Left lobe of liver (tissue), 2 donors: ENCODE results near the gene VNN1. TPM values are rescaled to one million over a fixed set of nuclear protein-coding genes. Genes with fewer than 3 reads are reported as not detected.
A peak's percentile ranks its signal among the peaks of the same experiment; 100 is the strongest.
"Not testable (repeated sequence)": the region's sequence is repeated elsewhere in the genome, so short reads cannot be mapped to it uniquely, and the experiment has no call there.

Source experiments
- ATAC-seq: fragments of 200-7000 bp; cut with Tn5 transposase; one replicate; pipeline ENCODE4 v1.9.1; 2020; ENCODE audit warnings: mild to moderate bottlenecking, moderate library complexity
- DNase-seq: peaks from one replicate; pipeline ENCODE4 v3.0.0-alpha.2; 2020; ENCODE audit warnings: low spot score
- total RNA-seq: library from RNA; stranded (reverse); gene quantifications from one replicate; pipeline ENCODE4 v1.2.1, GENCODE V29; 2021
- donor health status: DM: no; HTN: no; CAD: no; lungs with moderate emphysema.
- donor health status: DM: no; HTN: yes; CAD: no.

Gene VNN1
- total RNA-seq, 1 donor from 2014 or later: 74.8 TPM

GRCh38 chr6:132675002-132675401 lies 38.9 kb downstream of the VNN1 start:
- DNase-seq (no peak), ATAC-seq (peak; percentile 80)

GRCh38 chr6:132673376-132674094 lies 40.3 kb downstream of the VNN1 start:
- ATAC-seq: no peak
- no peak for DNase-seq

- ATAC-seq (peak; percentile 61), DNase-seq (no peak)
These were observed 42.6 kb downstream of the VNN1 start for GRCh38 chr6:132671295-132671694.

- ATAC-seq (peak; percentile 92), DNase-seq (no peak)
These were observed 44.1 kb downstream of the VNN1 start for GRCh38 chr6:132669690-132670291.

- DNase-seq (no peak), ATAC-seq (no peak)
These were observed 47.7 kb downstream of the VNN1 start for GRCh38 chr6:132666118-132666517.

- DNase-seq (no peak), ATAC-seq (no peak)
These were observed 49.4 kb downstream of the VNN1 start for GRCh38 chr6:132664309-132665034.

GRCh38 chr6:132663661-132664060 lies 50.2 kb downstream of the VNN1 start:
- DNase-seq (no peak), ATAC-seq (no peak)

GRCh38 chr6:132661906-132662305 lies 51.9 kb downstream of the VNN1 start:
- no peak for DNase-seq
- ATAC-seq: no peak

- no peak for DNase-seq
- no peak for ATAC-seq
These were observed 54.8 kb downstream of the VNN1 start, which contains the start of gene TAAR1 for GRCh38 chr6:132659082-132659481. TAAR1 (minus strand) TSS chr6:132659182; CDS start chr6:132646003, 13,179 bp downstream.

- ATAC-seq (peak; percentile 41), DNase-seq (no peak)
These were observed 62.8 kb downstream of the VNN1 start for GRCh38 chr6:132651062-132651461.

- ATAC-seq (no peak), DNase-seq (no peak)
These were observed 63.4 kb downstream of the VNN1 start for GRCh38 chr6:132650429-132650828.

- ATAC-seq: no peak
- DNase-seq: no peak
These were observed 65.0 kb downstream of the VNN1 start for GRCh38 chr6:132648828-132649227.

GRCh38 chr6:132648356-132648755 lies 65.5 kb downstream of the VNN1 start:
- no peak for DNase-seq
- ATAC-seq: no peak

GRCh38 chr6:132643547-132643946 lies 70.3 kb downstream of the VNN1 start:
- no peak for DNase-seq
- ATAC-seq: no peak

GRCh38 chr6:132637135-132637534 lies 76.7 kb downstream of the VNN1 start:
- ATAC-seq, DNase-seq: not testable (repeated sequence)

GRCh38 chr6:132635906-132636305 lies 77.9 kb downstream of the VNN1 start:
- ATAC-seq: peak; percentile 53
- DNase-seq: not testable (repeated sequence)

GRCh38 chr6:132635288-132635687 lies 78.6 kb downstream of the VNN1 start:
- not testable (repeated sequence) for DNase-seq, ATAC-seq

GRCh38 chr6:132634796-132635195 lies 79.1 kb downstream of the VNN1 start:
- DNase-seq (no peak), ATAC-seq (no peak)

GRCh38 chr6:132633362-132633761 lies 80.5 kb downstream of the VNN1 start:
- ATAC-seq: peak; percentile 91
- no peak for DNase-seq
